Motor neuron (in vitro differentiated cells): ENCODE measurements around the gene TCTN1. TPM values are rescaled to one million over a fixed set of nuclear protein-coding genes. Genes with fewer than 3 reads are reported as not detected.
"Not testable (repeated sequence)": the region's sequence is repeated elsewhere in the genome, so short reads cannot be mapped to it uniquely, and the experiment has no call there.

Source experiments
- ATAC-seq, 8 experiments: fragments of 200-7000 bp; cut with Tn5 transposase; replicated peaks in 6 of 8; 2 replicates each; pipeline ENCODE4 v1.8.0; 2021; ENCODE audit warnings: mild to moderate bottlenecking in 8 of 8, moderate library complexity in 8 of 8
- H3K27ac ChIP-seq, 2 donors: fragments of 250-450 bp; sonication (Bioruptor Pico); 2 replicates each; pipeline ENCODE4 v1.9.0; 2021; ENCODE audit warnings: antibody characterized with exemption in 2 of 2, mild to moderate bottlenecking in 2 of 2, moderate library complexity in 1 of 2
- H3K4me1 ChIP-seq, 2 donors: fragments of 250-450 bp; sonication (Bioruptor Pico); replicated peaks in 1 of 2; 2 replicates each; pipeline ENCODE4 v1.6.1; 2021; ENCODE audit warnings: antibody characterized with exemption in 2 of 2, mild to moderate bottlenecking in 2 of 2, moderate library complexity in 1 of 2
- H3K4me3 ChIP-seq, 5 donors: fragments of 250-450 bp; sonication (Bioruptor Pico); 2 replicates each; pipeline ENCODE4 v1.9.0; 2021; ENCODE audit warnings: antibody characterized with exemption in 5 of 5, mild to moderate bottlenecking in 5 of 5, moderate library complexity in 4 of 5
- WGBS, 10 experiments: fragments of 450-650 bp; shearing (Covaris generic); methylation state at CpG; one replicate each; pipeline ENCODE4 v1.0.0; 2022; 5-methylcytosine and 5-hydroxymethylcytosine counted together
- in situ Hi-C, 9 experiments: fragments of 400-800 bp; cut with MboI; loops; one replicate each; pipeline ENCODE4 v1.15.0; 2021; ENCODE audit warnings: low sequenced_read_pairs in 9 of 9, low pct_unique_long_range_greater_than_20kb in 2 of 9; ENCODE audit not compliant: unreplicated experiment in 9 of 9
- total RNA-seq, 8 experiments: library from RNA; unstranded; fragments of 300-600 nt; gene quantifications; 2 replicates each; pipeline versions ENCODE4 v1.2.3 to v1.2.4, GENCODE V29; 2022

TCTN1 gene
- total RNA-seq, 8 experiments from 2014 or later, result 37.7 to 116 (median 51.4) TPM

DNA sequence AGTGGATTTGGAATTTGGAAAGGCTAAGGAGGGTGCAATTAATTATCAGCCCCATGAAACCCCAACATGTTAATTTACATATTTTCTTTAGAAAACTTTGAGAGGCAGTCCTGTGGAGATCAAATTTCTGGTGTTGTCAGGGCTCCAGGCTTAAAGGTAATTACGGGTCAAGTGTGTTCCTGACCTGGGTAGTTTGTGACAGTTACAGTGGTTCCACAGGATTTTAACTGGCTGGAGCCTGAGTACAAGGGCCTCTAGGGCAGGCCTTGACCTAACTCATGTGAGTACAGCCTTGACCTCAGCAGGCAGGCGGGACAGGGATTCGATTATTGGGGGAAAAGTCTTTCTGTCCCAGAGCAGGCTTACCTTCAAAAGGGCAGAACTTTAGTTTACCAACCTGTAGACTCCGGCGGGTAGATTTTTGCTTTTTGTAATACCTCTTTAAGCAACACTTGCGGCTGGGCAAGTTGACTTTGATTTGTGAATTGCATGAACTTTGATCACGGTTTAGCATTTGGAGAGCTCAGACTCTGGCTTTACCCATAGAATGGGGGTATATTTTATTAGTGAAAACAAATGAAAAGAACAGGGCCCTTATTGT, 22.4 kb upstream of the TCTN1 start:
- WGBS, 10 experiments, result 0 to 95% (median 85%) methylated on average over 1 to 7 of the region's 7 CpGs; no CpG with 5 or more reads in 1 of the 10 experiments
- in situ Hi-C loops, result no loop called here

DNA sequence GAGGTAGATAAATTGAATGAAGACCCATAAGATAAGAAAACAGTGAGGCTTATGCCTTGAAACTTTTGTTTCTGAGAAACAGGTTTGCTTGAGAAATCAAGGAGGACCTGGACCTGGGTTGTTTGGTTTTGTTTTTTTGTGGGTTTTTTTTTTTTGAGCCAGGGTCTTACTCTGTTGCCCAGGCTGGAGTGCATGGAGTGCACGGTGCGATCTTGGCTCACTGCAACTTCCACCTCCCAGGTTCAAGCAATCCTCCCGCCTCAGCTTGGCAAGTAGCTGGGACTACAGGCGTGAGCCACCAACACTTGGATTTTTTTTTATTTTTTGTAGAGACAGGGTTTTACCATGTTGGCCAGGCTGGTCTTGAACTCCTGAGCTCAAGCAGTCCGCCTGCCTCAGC, 21.9 kb upstream of the TCTN1 start:
- Histone ChIP-seq H3K4me3 (no peak overlapping the region), H3K4me1 (no peaks in the 10 kb centered on the region), H3K27ac (no peak overlapping the region)
- in situ Hi-C loops, result no loop called here
- 70 to 100% (median 93%) methylated on average over 2 to 5 of the region's 5 CpGs; no CpG with 5 or more reads in 2 of the 10 experiments for WGBS, 10 experiments
- ATAC-seq, result no peak

More for the DNA sequence above, 22.4 kb upstream of the TCTN1 start:
- H3K4me1 ChIP-seq, result no peaks in the 10 kb centered on the region
- H3K27ac ChIP-seq, result no peak overlapping the region
- no peak for ATAC-seq
- no peak overlapping the region for H3K4me3 ChIP-seq

DNA sequence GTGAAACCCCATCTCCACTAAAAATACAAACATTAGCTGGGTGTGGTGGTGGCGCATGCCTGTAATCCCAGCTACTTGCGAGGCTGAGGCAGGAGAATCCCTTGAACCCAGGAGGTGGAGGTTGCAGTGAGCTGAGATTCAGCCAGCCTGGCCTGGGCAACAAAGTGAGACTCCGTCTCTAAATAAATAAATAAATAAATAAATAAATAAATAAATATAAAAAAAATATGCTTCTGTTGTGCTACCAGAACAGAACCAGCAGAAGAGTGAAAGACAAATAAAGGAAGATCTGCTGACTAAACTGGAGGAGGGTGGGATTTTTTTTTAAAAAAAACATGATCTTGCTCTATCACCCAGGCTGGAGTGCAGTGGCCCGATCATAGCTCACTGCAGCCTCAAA, 21.0 kb upstream of the TCTN1 start:
- ATAC-seq, H3K4me3 ChIP-seq, H3K4me1 ChIP-seq, in situ Hi-C loops, H3K27ac ChIP-seq: not testable (repeated sequence)
- 76 to 100% (median 96%) methylated on average over 1 to 4 of the region's 4 CpGs; no CpG with 5 or more reads in 3 of the 10 experiments for WGBS, 10 experiments

DNA sequence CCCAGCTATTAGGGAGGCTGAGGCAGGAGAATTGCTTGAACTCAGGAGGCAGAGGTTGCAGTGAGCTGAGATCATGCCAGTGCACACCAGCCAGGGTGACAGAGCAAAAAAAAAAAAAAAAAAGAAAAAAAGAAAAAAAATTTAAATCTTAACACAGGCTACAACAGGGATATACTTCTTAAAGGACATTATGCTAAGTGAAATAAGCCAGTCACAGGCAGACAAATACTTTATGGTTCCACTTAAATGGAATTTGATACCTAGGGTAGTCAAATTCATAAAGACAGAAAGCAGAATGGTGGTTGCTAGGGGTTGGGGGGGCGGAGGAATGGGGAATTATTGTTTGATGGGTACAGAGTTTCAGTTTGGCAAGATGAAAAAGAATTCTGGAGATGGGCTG, 16.0 kb upstream of the TCTN1 start:
- WGBS, 10 experiments, result 67 to 100% (median 80%) methylated on average over 1 of the region's 1 CpG; no CpG with 5 or more reads in 6 of the 10 experiments
- Histone ChIP-seq H3K4me1 (no peaks in the 10 kb centered on the region), H3K27ac (no peak overlapping the region), H3K4me3 (no peak overlapping the region)
- ATAC-seq, result no peak
- in situ Hi-C loops, result no loop called here

DNA sequence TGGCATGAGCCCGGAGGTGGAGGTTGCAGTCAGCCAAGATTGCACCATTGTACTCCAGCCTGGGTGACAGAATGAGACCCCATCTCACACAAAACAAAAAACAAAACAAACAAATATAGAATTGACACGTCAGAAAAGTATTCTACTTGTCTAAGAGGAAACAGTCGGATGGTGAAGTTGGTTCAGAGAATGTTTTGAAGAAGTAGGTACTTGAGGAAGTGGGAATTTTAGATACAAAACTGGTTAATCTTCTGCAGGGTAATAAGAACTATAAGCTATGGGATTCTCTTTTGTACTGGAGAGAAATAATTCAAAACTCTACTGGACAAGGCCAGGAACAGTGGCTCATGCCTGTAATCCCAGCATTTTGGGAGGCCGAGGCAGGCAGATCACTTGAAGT, 14.6 kb upstream of the TCTN1 start:
- 70 to 100% (median 80%) methylated on average over 2 to 4 of the region's 4 CpGs; no CpG with 5 or more reads in 1 of the 10 experiments for WGBS, 10 experiments
- no peak for ATAC-seq
- no peak overlapping the region for H3K27ac ChIP-seq
- H3K4me3 ChIP-seq, result no peak overlapping the region
- in situ Hi-C loops, result no loop called here
- H3K4me1 ChIP-seq, result no peaks in the 10 kb centered on the region

DNA sequence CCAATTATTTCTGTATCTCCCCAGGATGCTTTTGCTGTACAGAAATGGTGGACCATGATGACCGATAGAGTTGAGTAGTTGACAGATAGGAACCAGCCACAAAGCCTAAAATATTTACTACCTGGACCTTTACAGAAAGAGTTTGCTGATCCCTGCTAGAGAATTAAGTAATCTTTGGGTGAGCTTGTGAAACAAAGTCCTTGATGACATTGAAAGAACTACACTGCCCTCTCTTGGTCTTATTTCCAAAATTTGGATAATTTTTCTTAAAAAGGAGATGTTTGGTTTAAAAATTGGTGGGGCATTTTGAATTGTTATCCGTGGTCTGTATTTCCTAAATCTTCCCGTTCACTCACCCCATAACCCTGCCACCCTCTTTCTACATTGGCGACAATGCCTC, 13.7 kb upstream of the TCTN1 start:
- 6 to 100% (median 56%) methylated on average over 1 to 4 of the region's 4 CpGs; no CpG with 5 or more reads in 1 of the 10 experiments for WGBS, 10 experiments

DNA sequence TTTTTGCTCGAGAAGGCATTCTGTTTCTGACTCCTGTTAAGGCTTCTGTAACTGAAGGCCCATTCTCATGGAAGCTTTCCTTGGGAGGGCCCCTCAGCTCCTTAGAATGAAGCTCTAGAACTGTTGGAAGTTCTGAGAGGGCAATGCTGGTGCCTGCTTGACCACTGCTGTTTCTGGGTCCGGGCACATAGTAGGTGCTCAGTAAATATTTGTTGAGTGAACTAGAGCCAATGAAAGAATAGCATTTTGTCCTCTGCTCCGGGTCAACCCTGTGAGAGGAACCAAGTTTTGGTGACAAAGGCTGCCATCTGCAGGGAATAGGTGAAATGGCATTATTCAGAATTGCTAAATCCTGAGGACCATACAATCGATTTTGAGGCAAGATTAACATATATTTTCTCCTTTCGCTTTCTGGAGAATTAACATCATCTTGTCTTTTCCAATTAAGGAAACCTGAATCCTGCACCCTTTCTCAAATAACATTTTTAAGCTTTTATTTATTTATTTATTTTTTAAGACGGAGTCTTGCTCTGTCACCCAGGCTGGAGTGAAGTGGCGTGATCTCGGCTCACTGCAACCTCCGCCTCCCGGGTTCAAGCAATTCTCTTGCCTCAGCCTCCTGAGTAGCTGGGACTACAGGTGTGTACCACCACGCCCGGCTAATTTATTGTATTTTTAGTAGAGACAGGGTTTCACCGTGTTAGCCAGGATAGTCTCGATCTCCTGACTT, 11.7 kb upstream of the TCTN1 start:
- 7 to 100% (median 60%) methylated on average over 2 to 11 of the region's 14 CpGs; no CpG with 5 or more reads in 1 of the 10 experiments for WGBS, 10 experiments
- not testable (repeated sequence) for H3K4me3 ChIP-seq, H3K4me1 ChIP-seq, H3K27ac ChIP-seq
- ATAC-seq, result peak in 4 of 8 experiments; percentile 33 to 92 (median 85)
- in situ Hi-C loops, result loop anchor here in 2 of 9 experiments (10.0 to 25.0 kb wide), 2 partner anchors 87 to 90 kb away; partner anchors contain the start of genes RAD9B (in 1 of the 2) and VPS29 (in 1 of the 2)

More for the DNA sequence above, 13.7 kb upstream of the TCTN1 start:
- no peak overlapping the region for H3K4me3 ChIP-seq
- H3K27ac ChIP-seq, result no peak overlapping the region
- in situ Hi-C loops, result loop anchor here in 2 of 9 experiments (10.0 to 25.0 kb wide), 2 partner anchors 85 to 88 kb away; partner anchors contain the start of genes RAD9B (in 1 of the 2) and VPS29 (in 1 of the 2)
- H3K4me1 ChIP-seq, result no peaks in the 10 kb centered on the region
- ATAC-seq, result no peak

DNA sequence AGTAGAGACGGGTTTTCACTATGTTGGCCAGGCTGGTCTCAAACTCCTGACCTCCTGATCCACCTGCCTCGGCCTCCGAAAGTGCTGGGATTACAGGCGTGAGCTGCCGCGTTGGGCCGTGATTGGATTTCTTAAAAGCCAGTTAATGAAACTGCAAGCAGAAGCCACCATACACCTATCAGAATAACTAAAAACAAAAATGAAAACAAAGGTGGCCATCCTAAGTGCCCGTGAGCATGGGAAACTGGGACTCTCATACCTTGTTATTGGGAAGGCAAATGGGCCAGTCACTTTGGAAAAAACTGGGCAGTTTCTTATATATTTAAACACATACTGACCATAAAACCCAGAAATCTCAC, 7.7 kb upstream of the TCTN1 start:
- Histone ChIP-seq H3K4me3 (no peak overlapping the region), H3K4me1 (no peaks in the 10 kb centered on the region), H3K27ac (no peak overlapping the region)
- 70 to 100% (median 83%) methylated on average over 1 to 8 of the region's 8 CpGs; no CpG with 5 or more reads in 3 of the 10 experiments for WGBS, 10 experiments
- ATAC-seq, result no peak
- in situ Hi-C loops, result loop anchor here in 2 of 9 experiments (10.0 to 25.0 kb wide), 2 partner anchors 91 to 94 kb away; partner anchors contain the start of genes RAD9B (in 1 of the 2) and VPS29 (in 1 of the 2)

DNA sequence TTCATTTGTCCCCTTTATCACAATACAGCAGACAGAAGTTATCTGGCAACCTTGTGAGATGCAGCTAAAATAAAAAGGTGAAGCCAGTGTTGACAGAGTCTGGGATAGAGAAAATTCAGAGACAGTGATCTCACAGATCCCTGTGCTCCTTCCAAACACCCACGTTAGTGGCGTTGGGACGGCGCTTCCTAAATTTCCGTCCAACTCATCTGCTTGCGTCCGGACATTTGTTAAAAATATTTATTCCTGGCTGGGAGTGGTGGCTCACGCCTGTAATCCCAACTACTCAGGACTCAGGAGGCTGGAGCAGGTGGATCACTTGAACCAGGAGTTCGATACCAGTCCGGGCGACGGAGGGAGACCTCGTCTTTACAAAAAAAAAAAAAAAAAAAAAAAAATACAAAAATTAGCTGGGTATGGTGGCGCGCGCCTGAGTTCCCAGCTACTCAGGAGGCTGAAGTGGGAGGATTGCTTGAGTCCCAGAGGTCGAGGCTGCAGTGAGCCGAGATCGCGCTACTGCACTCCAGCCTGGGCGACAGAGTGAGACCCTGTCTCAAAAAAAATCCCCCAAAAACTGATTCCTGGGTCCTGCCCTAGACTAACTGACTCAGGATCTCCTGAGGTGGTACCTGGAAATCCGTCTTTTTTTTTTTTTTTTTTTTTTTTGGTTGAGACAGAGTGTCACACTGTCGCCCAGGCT, 708 bp upstream of the TCTN1 start:
- peak overlapping the region; percentile 54 to 60 (median 55) for H3K4me3 ChIP-seq
- no peak for ATAC-seq
- in situ Hi-C loops, result loop anchor here in 1 of 9 experiments (25.0 kb wide), 1 partner anchor 101 kb away; the partner anchor contains the start of genes RAD9B and VPS29
- WGBS, 10 experiments, result 40 to 98% (median 93%) methylated on average over 5 to 20 of the region's 23 CpGs; no CpG with 5 or more reads in 1 of the 10 experiments
- H3K27ac ChIP-seq, result peak overlapping the region; percentile 66 to 73
- peaks cover 6 to 8% of the 10 kb centered on the region in 2 donors for H3K4me1 ChIP-seq

DNA sequence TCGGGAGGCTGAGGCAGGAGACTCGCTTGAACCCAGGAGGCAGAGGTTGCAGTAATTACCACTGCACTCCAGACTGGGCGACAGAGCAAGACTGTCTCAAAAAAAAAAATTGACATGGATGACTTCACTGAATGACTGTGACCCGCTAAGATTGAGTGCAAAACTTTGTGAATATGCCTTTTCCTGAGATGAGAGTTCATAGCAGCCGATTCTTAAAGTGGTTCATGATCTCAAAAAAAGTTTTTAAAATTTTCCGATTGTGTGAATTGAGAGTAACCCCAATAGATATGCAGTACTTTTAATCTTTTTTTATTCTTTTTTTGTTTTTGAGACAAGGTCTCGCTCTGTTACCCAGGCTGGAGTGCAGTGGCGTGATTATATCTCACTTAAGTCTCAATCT, 1.2 kb downstream of the TCTN1 start:
- 76 to 100% (median 90%) methylated on average over 1 to 8 of the region's 8 CpGs for WGBS, 10 experiments
- peaks cover 6 to 8% of the 10 kb centered on the region in 2 donors for H3K4me1 ChIP-seq
- H3K27ac ChIP-seq, result no peak overlapping the region
- no peak overlapping the region for H3K4me3 ChIP-seq
- no peak for ATAC-seq
- in situ Hi-C loops, result loop anchor here in 1 of 9 experiments (25.0 kb wide), 1 partner anchor 103 kb away; the partner anchor contains the start of genes RAD9B and VPS29

DNA sequence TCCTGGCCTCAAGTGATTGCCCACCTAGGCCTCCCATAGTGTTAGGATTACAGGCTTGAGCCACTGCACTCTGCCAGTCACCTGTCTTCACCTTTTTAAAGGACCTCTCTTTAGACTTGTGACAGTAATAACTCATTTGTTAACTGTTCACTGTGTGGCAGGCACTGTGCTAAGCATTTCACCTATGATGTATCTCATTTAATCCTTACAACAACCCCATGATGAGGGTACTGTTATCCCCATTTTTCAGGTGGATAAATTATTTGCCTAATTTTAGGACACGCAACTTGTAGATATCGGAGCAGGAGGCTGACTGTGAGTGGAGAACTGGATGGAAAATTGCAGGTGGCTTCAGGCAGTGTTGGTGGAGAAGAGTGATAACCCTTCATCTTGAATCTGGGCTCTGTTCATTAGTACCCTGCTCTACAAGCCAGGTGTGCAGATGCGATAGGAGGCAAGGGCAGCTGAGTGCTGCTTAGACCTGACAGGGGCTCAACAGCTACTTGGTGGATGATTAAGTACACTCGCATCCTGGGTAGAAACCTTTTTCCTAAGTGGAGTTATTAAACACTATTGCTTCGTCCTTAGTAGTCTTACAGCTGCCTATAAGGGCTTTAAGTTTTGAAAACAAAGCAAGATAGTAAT, 2.7 kb downstream of the TCTN1 start:
- 67 to 100% (median 88%) methylated on average over 1 to 5 of the region's 5 CpGs; no CpG with 5 or more reads in 2 of the 10 experiments for WGBS, 10 experiments
- no peak for ATAC-seq
- Histone ChIP-seq H3K4me3 (no peak overlapping the region), H3K4me1 (peaks cover 6 to 8% of the 10 kb centered on the region in 2 donors), H3K27ac (no peak overlapping the region)
- in situ Hi-C loops, result loop anchor here in 1 of 9 experiments (25.0 kb wide), 1 partner anchor 104 kb away; the partner anchor contains the start of genes RAD9B and VPS29

DNA sequence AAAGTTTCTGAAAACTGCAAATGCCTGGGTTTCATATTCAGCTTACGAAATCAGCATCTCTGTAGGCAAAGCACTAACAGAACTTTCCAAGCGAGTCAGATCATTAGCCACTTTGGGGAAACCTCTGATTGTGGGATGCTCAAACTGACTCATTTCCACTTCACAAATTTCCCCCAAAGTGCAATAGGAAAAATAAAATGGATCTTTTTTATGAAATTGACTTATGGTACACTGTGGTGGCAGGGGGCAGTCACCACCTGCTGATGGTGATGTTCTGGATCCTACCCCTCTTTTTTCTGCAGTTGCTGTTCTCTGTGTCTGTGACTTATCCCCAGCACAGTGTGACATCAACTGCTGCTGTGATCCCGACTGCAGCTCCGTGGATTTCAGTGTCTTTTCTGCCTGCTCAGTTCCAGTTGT, 5.6 kb downstream of the TCTN1 start:
- ATAC-seq, result no peak
- WGBS, 10 experiments, result 58 to 100% (median 71%) methylated on average over 1 to 4 of the region's 4 CpGs; no CpG with 5 or more reads in 2 of the 10 experiments

More for the DNA sequence above, 5.6 kb downstream of the TCTN1 start:
- Histone ChIP-seq H3K4me1 (peaks cover 5 to 7% of the 10 kb centered on the region in 2 donors), H3K4me3 (no peak overlapping the region), H3K27ac (no peak overlapping the region)
- in situ Hi-C loops, result loop anchor here in 1 of 9 experiments (25.0 kb wide), 1 partner anchor 107 kb away; the partner anchor contains the start of genes RAD9B and VPS29
